Occipital lobe (tissue), 2 donors: Measurements from ENCODE around the gene C1orf53. TPM values are rescaled to one million over a fixed set of nuclear protein-coding genes. Genes with fewer than 3 reads are reported as not detected.

Experiments
- DNase-seq: peaks from one replicate; lab custom pipeline; 2025; lab: John Stamatoyannopoulos, UW
- total RNA-seq: library from RNA; depleted of rRNA; stranded (reverse); fragments of >200 nt; gene quantifications from one replicate; pipeline ENCODE4 v1.2.3, GENCODE V29; 2014

C1orf53 gene
- total RNA-seq, 1 donor from 2014 or later, result not detected

GRCh38 chr1:197955486-197956394, 53.3 kb downstream of the C1orf53 start:
- no peak for DNase-seq

Other genes starting within 250 kb of the C1orf53 start
- 65.2 TPM for gene DENND1B, start 127.2 kb upstream of the C1orf53 start, total RNA-seq
- 0.16 TPM for gene LHX9, start 14.7 kb downstream of the C1orf53 start, total RNA-seq